NCI-H1436 (cell line): ENCODE results near the gene AHCY.
"Not testable (repeated sequence)": the region's sequence is repeated elsewhere in the genome, so short reads cannot be mapped to it uniquely, and the experiment has no call there.

ENCODE experiments used
- DNase-seq: peaks from one replicate; lab custom pipeline; 2025; lab: John Stamatoyannopoulos, UW

AHCY gene

GRCh38 chr20:34302723-34303533 lies at the start of gene AHCY:
AHCY (minus strand) TSS chr20:34303355; CDS start chr20:34303270, 85 bp downstream.
- peak; percentile 92 for DNase-seq

DNA sequence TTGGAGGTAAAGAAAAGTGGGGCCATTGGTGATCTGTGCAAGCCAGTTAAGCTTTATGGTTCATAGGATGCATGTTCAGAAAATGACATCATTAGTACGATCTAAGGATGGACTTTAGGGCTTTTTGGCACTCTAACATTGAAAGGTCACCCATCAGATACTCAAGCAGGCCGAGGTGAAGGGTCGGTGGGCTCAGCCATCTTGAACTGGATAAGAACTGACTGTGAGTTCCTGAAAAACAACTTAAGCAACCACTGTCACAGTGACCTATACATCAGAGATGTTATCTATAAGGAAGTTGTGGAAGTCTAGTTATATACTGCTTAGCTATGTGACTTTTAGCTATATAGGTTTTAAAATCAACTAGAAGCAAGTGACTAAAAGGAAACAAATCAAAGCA lies 46.9 kb upstream of the AHCY start:
- DNase-seq = no peak

DNA sequence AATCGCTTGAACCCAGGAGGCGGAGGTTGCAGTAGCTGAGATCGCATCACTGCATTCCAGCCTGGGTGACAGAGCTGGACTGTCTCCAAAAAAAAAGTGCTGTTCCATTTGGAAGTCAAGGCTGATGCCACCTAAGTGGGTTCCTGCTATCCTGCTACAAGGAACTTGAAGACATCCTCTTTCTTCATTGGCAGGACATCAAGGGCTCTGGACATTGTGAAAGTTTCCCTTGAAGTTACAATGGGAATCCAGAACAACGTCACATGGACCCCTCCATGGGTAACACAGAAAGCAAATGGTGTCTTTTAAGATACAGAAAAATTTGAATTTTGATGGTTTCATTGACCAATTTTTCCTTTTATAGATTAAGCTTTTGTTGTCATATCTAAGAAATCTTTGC lies 44.4 kb upstream of the AHCY start:
- no peak for DNase-seq

GRCh38 chr20:34346533-34346865 lies 43.3 kb upstream of the AHCY start:
- DNase-seq = not testable (repeated sequence)

- DNase-seq = not testable (repeated sequence)
Measured at GRCh38 chr20:34345839-34346532, 42.8 kb upstream of the AHCY start.

DNA sequence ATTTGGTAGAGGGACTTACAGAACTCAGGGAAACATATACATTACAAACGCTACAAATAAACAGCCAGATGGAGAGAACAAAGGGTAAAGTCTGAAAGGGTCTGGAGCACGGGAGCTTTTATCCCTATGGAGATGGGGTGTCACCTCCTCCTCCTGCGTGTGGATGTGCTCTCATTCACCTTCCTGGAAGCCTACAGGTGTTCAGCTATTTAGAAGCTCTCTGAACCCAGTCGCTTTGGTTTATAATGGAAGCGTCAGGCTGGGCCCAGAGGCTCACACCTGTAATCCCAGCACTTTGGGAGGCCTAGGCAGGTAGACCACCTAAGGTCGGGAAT lies 42.2 kb upstream of the AHCY start:
- DNase-seq = no peak

DNA sequence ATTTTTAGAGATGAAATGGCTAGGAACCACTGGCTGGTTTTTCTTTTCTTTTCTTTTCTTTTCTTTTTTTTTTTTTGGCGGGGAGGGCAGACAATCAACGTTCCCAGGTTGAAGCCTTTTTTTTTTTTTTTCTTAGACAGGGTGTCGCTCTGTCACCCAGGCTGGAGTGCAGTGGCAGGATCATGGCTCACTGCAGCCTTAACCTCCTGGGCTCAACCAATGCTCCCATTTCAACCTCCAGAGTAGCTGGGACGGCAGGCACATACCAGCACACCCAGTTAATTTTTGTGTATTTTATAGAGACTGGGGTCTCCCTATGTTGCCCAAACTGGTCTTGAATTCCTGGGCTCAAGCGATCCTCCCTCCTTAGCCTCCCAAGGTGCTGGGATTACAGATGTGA lies 41.1 kb upstream of the AHCY start:
- no peak for DNase-seq

DNA sequence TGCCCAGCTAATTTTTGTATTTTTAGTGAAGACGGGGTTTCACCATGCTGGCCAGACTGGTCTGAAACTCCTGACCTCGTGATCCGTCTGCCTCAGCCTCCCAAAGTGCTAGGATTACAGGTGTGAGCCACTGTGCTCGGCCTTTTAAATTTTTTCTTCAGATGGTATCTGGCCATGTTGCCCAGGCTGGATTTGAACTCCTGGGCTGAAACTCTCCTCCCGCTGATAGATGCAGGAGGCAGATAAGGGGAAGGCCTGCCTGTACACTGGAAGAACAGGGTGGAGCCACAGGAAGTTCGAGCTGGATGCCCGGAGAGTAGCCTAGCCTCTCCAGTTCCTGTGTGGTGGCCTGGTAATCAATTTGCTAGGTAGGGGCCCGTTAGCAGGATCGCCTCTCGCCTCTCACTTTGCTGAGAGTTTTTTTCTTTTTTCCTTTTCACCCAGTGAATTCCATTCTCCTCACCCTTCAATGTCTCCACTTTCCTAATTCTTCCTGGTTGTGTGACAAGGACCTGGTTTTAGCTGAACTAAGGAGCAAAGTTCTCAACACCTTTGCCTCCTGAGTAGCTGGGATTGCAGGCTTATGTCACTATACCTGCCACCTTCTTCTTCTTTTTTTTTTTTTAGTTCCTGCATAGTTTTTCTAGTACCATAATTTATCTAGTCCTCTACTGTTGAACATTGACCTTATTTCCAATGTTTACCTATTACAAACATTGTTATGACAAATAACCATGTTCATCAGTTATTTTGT lies 40.5 kb upstream of the AHCY start:
- DNase-seq = no peak

- not testable (repeated sequence) for DNase-seq
Measured at GRCh38 chr20:34341199-34341598, 38.0 kb upstream of the AHCY start.

GRCh38 chr20:34340726-34341125 lies 37.6 kb upstream of the AHCY start:
- DNase-seq = not testable (repeated sequence)

GRCh38 chr20:34337982-34338726 lies 35.0 kb upstream of the AHCY start:
- DNase-seq = no peak

DNA sequence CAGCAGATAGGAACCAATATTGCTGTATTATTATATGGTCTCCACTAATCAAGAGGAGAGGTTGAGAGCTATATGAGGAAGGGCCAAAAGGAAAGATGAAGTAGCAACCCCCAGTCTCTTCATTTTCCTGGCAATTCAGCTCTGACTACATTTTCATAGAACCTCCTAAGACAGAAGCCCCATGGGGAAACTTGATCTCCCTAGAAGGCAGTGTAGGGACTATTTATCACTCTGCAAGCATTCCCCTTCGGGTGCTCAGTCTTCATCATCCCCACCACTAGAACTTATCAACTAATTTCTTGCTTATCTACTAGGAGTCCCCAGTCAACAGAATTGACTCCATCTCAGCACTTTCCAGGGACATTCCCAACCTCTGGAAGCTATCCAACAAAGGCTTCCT lies 34.4 kb upstream of the AHCY start:
- no peak for DNase-seq

- no peak for DNase-seq
Measured at GRCh38 chr20:34334654-34335407, 31.7 kb upstream of the AHCY start.

GRCh38 chr20:34333786-34334185 lies 30.6 kb upstream of the AHCY start:
- no peak for DNase-seq

GRCh38 chr20:34332262-34332920 lies 29.2 kb upstream of the AHCY start:
- no peak for DNase-seq

DNA sequence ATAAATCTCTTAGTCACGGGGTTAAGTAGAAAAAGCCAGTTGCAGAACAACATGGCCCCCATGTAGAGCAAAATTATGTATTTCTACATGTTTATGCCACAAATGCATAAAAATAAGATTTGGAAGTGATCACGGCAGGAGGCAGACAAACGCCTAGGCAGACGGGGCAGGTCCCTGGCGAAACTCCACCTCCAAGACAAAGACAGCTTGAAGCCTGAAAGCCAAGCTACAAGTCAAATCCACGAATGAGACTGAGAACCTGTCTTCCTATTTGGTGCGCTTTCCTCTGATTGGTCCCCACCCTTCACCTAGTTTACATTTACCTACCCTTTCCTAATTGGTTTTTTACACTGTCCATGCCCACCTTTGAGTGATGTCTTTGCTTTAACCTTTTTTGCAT lies 28.7 kb upstream of the AHCY start:
- DNase-seq = no peak

DNA sequence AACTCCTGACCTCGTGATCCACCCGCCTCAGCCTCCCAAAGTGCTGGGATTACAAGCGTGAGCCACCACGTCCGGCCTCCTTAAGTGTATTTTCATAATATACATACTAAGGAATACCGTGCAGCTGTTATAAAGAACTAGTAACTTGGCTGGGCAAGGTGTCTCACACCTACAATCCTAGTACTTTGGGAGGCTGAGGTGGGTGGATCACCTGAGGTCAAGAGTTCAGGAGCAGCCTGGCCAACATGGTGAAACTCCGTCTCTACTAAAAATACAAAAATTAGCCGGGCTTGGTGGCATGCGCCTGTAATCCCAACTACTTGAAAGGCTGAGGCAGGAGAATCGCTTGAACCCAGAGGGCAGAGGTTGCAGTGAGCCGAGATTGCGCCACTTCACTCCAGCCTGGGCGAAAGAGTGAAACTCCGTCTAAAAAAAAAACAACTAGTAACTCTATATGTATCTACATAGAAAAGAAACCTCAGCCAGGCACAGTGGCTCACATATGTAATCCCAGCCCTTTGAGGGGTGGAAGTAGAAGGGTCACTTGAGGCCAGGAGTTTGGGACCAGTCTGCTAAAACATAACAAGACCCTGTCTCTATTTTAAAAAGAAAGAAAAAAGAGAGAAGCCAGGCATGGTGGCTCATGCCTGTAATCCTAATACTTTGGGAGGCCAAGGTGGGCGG lies 27.8 kb upstream of the AHCY start:
- DNase-seq = not testable (repeated sequence)

DNA sequence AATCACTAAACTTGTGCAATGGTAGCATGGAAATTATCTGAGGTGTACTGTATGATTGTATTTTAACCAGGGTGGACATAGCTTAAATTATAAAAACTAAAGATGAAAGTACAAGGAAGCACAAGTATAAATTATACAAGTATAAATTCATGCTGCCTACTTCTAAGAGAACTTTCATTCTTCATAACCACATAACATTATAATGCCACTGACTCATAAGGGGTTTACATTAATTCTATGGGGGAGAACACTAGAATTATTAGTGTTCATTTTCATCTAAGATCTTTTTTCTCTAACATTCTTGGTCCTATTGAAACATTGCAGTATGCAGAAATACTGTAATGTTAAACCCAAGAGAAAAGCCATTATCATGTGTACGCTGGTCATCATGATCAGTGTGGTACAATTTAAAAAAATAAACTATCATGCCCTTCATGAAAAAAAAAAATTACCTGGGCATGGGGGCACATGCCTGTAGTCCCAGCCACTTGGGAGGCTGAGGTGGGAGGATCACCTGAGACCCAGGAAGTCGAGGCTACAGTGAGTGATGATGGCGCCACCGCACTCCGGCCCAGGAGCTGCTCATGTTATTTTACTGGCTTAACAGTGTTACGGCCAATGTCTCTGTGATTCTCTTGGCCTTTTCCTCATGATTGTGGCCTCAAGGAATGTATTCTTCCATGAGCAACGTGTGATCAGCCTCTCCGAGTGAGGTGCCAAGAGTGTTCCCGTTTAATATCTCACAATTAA lies 25.9 kb upstream of the AHCY start:
- no peak for DNase-seq

DNA sequence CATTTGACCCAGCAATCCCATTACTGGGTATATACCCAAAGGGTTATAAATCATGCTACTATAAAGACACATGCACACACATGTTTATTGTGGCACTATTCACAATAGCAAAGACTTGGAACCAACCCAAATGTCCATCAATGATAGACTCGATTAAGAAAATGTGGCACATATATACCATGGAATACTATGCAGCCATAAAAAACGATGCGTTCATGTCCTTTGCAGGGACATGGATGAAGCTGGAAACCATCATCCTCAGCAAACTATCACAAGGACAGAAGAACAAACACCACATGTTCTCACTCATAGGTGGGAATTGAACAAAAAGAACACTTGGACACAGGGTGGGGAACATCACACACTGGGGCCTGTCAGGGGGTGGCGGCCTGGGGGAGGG lies 25.1 kb upstream of the AHCY start:
- not testable (repeated sequence) for DNase-seq

DNA sequence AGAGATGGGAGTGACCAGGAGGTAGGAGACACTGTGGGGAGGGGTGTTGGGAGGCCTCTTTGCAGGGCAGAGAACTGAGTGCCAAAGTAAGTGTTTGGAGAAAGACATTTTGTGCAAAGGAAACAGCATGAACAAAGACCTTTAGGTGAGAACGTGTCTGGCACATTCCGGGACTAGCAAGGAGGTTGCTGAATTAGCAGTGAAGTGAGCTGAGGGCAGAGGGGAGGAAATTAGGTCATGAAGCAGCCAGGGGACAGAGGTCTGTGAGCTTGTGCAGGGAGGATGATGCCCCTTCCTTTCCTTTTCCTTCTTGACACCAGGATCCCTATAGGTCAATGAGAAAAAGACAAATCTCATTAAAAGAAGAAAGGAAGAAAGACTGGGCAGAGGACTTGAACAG lies 21.4 kb upstream of the AHCY start:
- no peak for DNase-seq
